Activated B cell treated with CpG ODN at 0.5 μM for 24 hours (primary cell): Measurements from ENCODE around the gene TENM4. TPM values are rescaled to one million over a fixed set of nuclear protein-coding genes. Genes with fewer than 3 reads are reported as not detected.

Experiments used
- ATAC-seq: fragments of 200-7000 bp; cut with Tn5 transposase; one replicate; pipeline ENCODE4 v1.10.0; 2021; ENCODE audit warnings: low read depth, mild to moderate bottlenecking, moderate library complexity
- CTCF ChIA-PET: fragments of 350-600 bp; sonication (Branson Sonifier 250); formaldehyde crosslinking; loops from one replicate; lab custom pipeline; 2021; ENCODE audit warnings: antibody characterized with exemption; lab: Charles Lee
- POLR2A ChIA-PET: fragments of 350-600 bp; sonication (Branson Sonifier 250); formaldehyde crosslinking; loops from one replicate; lab custom pipeline; 2021; ENCODE audit warnings: antibody characterized with exemption; lab: Charles Lee
- DNase-seq: peaks from one replicate; pipeline ENCODE4 v3.0.0; 2022
- H3K27ac Mint-ChIP-seq: one replicate; pipeline ENCODE4 v1.8.0; 2020; ENCODE audit warnings: mixed read lengths
- H3K27me3 Mint-ChIP-seq: one replicate; pipeline ENCODE4 v1.8.0; 2021; ENCODE audit warnings: mixed read lengths
- H3K36me3 Mint-ChIP-seq: one replicate; pipeline ENCODE4 v1.8.0; 2021; ENCODE audit warnings: low read depth, mixed read lengths
- H3K4me1 Mint-ChIP-seq: one replicate; pipeline ENCODE4 v1.8.0; 2021; ENCODE audit warnings: mixed read lengths
- H3K4me3 Mint-ChIP-seq: one replicate; pipeline ENCODE4 v1.8.0; 2020; ENCODE audit warnings: mild to moderate bottlenecking, mixed read lengths
- H3K9me3 Mint-ChIP-seq: one replicate; pipeline ENCODE4 v1.8.0; 2020; ENCODE audit warnings: mixed read lengths
- CTCF ChIP-seq: fragments of 200-600 bp; IDR thresholded peaks from one replicate; pipeline ENCODE4 v1.8.0; 2022; ENCODE audit warnings: antibody characterized with exemption, mild to moderate bottlenecking
- intact Hi-C: fragments of 100-400 bp; cut with micrococcal nuclease; formaldehyde crosslinking; loops from one replicate; pipeline ENCODE4 v1.15.1; 2024
- total RNA-seq: library from RNA; stranded (reverse); gene quantifications from 2 replicates; pipeline ENCODE4 v1.2.3, GENCODE V29; 2022

Gene TENM4
- total RNA-seq, 1 donor from 2014 or later = 2.4 TPM

DNA sequence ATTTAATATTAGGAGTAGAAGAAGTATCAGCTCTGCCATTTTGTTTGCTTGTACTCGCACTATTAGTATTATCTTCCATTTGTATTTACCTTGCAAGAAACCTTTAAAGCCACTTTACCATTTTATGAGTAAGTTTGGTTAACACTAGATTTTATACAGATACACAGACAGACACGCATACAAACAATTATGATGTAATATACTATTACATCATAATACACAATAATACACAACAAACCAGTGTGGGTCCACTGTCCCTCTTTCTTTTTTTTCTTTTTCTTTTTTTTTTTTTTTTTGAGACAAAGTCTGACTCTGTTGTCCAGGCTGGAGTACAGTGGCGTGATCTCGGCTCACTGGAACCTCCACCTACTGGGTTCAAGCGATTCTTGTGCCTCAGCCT is 695.9 kb downstream of the TENM4 start:
- Mint-ChIP-seq H3K9me3 (no peaks in the 10 kb centered on the region), H3K4me1 (no peaks in the 10 kb centered on the region), H3K4me3 (no peak overlapping the region), H3K27me3 (no peaks in the 10 kb centered on the region), H3K36me3 (no peaks in the 10 kb centered on the region), H3K27ac (no peak overlapping the region)
- ChIA-PET POLR2A (no interaction called here), CTCF (no interaction called here)
- TF ChIP-seq CTCF = no peak
- intact Hi-C loops = no loop called here
- no peak for DNase-seq
- no peak for ATAC-seq

GRCh38 chr11:78744202-78744601 is 696.6 kb downstream of the TENM4 start:
- Mint-ChIP-seq H3K4me1 (no peaks in the 10 kb centered on the region), H3K27me3 (no peaks in the 10 kb centered on the region), H3K4me3 (no peak overlapping the region), H3K27ac (no peak overlapping the region), H3K9me3 (no peaks in the 10 kb centered on the region), H3K36me3 (no peaks in the 10 kb centered on the region)
- DNase-seq (no peak), ATAC-seq (no peak)
- POLR2A ChIA-PET = no interaction called here
- TF ChIP-seq CTCF = no peak
- CTCF ChIA-PET = no interaction called here
- intact Hi-C loops = no loop called here

DNA sequence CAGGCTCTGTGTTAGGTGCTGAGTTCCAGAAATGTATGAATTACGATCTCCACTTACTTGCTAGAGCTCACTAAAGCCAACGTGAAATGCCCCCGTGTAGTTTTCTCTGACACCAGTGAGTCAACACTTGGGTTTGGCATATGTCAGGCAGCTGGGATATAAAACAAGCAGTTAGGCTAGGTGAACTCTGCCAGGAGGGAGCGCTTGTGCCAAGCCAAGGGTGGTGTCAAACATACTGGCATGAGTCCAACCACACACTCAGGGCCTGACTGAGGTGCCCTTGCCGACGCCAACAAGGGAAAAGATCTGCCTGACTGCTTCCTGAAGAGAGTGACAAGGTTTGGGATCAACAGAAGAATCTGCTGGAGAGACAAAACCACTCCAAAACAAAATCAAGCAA is 698.4 kb downstream of the TENM4 start:
- DNase-seq = no peak
- no peaks in the 10 kb centered on the region for H3K4me1 Mint-ChIP-seq
- ChIA-PET CTCF (no interaction called here), POLR2A (no interaction called here)
- TF ChIP-seq CTCF = no peak
- H3K4me3 Mint-ChIP-seq = no peak overlapping the region
- H3K9me3 Mint-ChIP-seq = no peaks in the 10 kb centered on the region
- H3K27me3 Mint-ChIP-seq = no peaks in the 10 kb centered on the region
- intact Hi-C loops = no loop called here
- no peak for ATAC-seq
- H3K27ac Mint-ChIP-seq = no peak overlapping the region
- no peaks in the 10 kb centered on the region for H3K36me3 Mint-ChIP-seq

GRCh38 chr11:78741741-78742140 is 699.1 kb downstream of the TENM4 start:
- Mint-ChIP-seq H3K9me3 (no peaks in the 10 kb centered on the region), H3K27ac (no peak overlapping the region), H3K27me3 (no peaks in the 10 kb centered on the region), H3K4me1 (no peaks in the 10 kb centered on the region), H3K4me3 (no peak overlapping the region), H3K36me3 (no peaks in the 10 kb centered on the region)
- intact Hi-C loops = no loop called here
- POLR2A ChIA-PET = no interaction called here
- DNase-seq (no peak), ATAC-seq (no peak)
- no peak for TF ChIP-seq CTCF
- CTCF ChIA-PET = no interaction called here

- Mint-ChIP-seq H3K27me3 (no peaks in the 10 kb centered on the region), H3K27ac (no peak overlapping the region), H3K36me3 (no peaks in the 10 kb centered on the region), H3K4me1 (no peaks in the 10 kb centered on the region), H3K4me3 (no peak overlapping the region), H3K9me3 (no peaks in the 10 kb centered on the region)
- no peak for ATAC-seq
- DNase-seq = no peak
- ChIA-PET POLR2A (no interaction called here), CTCF (no interaction called here)
- intact Hi-C loops = no loop called here
- no peak for TF ChIP-seq CTCF
Observed at GRCh38 chr11:78740199-78741071, 700.4 kb downstream of the TENM4 start.
